CD4-positive, alpha-beta T cell (primary cell): ENCODE data around the gene SPINT2. TPM values are rescaled to one million over a fixed set of nuclear protein-coding genes. Genes with fewer than 3 reads are reported as not detected.
"Not testable (repeated sequence)": the region's sequence is repeated elsewhere in the genome, so short reads cannot be mapped to it uniquely, and the experiment has no call there.

Experiments used
- ATAC-seq: fragments of 200-7000 bp; cut with Tn5 transposase; one replicate; pipeline ENCODE4 v1.10.0; 2022; ENCODE audit warnings: mild to moderate bottlenecking; ENCODE audit not compliant: poor library complexity
- CTCF ChIA-PET: fragments of 350-600 bp; sonication (Branson Sonifier 250); formaldehyde crosslinking; loops from one replicate; lab custom pipeline; 2021; ENCODE audit warnings: antibody characterized with exemption, inconsistent platforms; lab: Charles Lee
- POLR2A ChIA-PET: fragments of 350-600 bp; sonication (Branson Sonifier 250); formaldehyde crosslinking; loops from one replicate; lab custom pipeline; 2021; ENCODE audit warnings: antibody characterized with exemption, inconsistent platforms; lab: Charles Lee
- DNase-seq, 14 experiments: peaks; one replicate each; pipeline ENCODE4 v3.0.0-alpha.2; 2013 to 2020; ENCODE audit warnings: mixed read lengths in 2 of 14
- H3K27ac ChIP-seq, 2 donors: one replicate each; pipeline versions ENCODE4 v1.5.1 to v1.7.0; 2013; ENCODE audit warnings: low read length in 2 of 2, low read depth in 1 of 2, mild to moderate bottlenecking in 1 of 2
- H3K27me3 ChIP-seq, 2 experiments: 1 replicate in 1 of 2; 2 replicates in 1 of 2; pipeline versions ENCODE4 v1.6.1 to v1.7.0; 2013; ENCODE audit warnings: low read length in 2 of 2, control low read depth in 1 of 2, mild to moderate bottlenecking in 1 of 2, moderate library complexity in 1 of 2; ENCODE audit not compliant: insufficient read depth in 2 of 2, control insufficient read depth in 1 of 2
- H3K36me3 ChIP-seq: one replicate; pipeline ENCODE4 v1.6.1; 2013; ENCODE audit warnings: low read length, control low read depth; ENCODE audit not compliant: insufficient read depth
- H3K4me1 ChIP-seq: one replicate; pipeline ENCODE4 v1.6.1; 2013; ENCODE audit warnings: low read length, control low read depth; ENCODE audit not compliant: insufficient read depth
- H3K4me3 ChIP-seq: one replicate; pipeline ENCODE4 v1.5.1; 2013; ENCODE audit warnings: mild to moderate bottlenecking, low read length, moderate library complexity
- H3K9me3 ChIP-seq, 2 experiments: 1 replicate in 1 of 2; 2 replicates in 1 of 2; pipeline versions ENCODE4 v1.6.1 to v1.7.0; 2013; ENCODE audit warnings: low read length in 2 of 2, mild to moderate bottlenecking in 2 of 2, control low read depth in 1 of 2, moderate library complexity in 1 of 2; ENCODE audit not compliant: control insufficient read depth in 1 of 2, insufficient read depth in 1 of 2
- H3K27ac Mint-ChIP-seq: one replicate; pipeline ENCODE4 v1.8.0; 2020; ENCODE audit warnings: mixed read lengths
- H3K27me3 Mint-ChIP-seq: one replicate; pipeline ENCODE4 v1.8.0; 2021; ENCODE audit warnings: mixed read lengths
- H3K36me3 Mint-ChIP-seq: one replicate; pipeline ENCODE4 v1.8.0; 2021; ENCODE audit warnings: low read depth, mixed read lengths
- H3K4me1 Mint-ChIP-seq: one replicate; pipeline ENCODE4 v1.8.0; 2021; ENCODE audit warnings: low read depth, mixed read lengths
- H3K4me3 Mint-ChIP-seq: one replicate; pipeline ENCODE4 v1.8.0; 2020; ENCODE audit warnings: mild to moderate bottlenecking, mixed read lengths
- H3K9me3 Mint-ChIP-seq: one replicate; pipeline ENCODE4 v1.8.0; 2020; ENCODE audit warnings: mixed read lengths
- CTCF ChIP-seq: fragments of 200-600 bp; IDR thresholded peaks from one replicate; pipeline ENCODE4 v1.8.0; 2022; ENCODE audit warnings: antibody characterized with exemption, mild to moderate bottlenecking
- intact Hi-C, 2 experiments: fragments of 100-400 bp; cut with DNase I in 1 of 2; cut with micrococcal nuclease in 1 of 2; formaldehyde crosslinking; loops; one replicate each; pipeline versions ENCODE4 v1.15.1 to v1.9.0; 2023 to 2025; cut with DNase I, micrococcal nuclease
- total RNA-seq, 174 experiments: library from RNA in 2 of 174; stranded (reverse) in 2 of 174; gene quantifications; one replicate each; pipeline ENCODE4 v1.2.3 and lab custom pipeline; 2021 to 2026

SPINT2 gene
- total RNA-seq, 2 experiments from 2014 or later: 25.4 to 26.5 TPM

GRCh38 chr19:38252941-38253691 is 11.3 kb upstream of the SPINT2 start:
- Mint-ChIP-seq H3K27me3 (peaks cover 26% of the 10 kb centered on the region), H3K9me3 (no peaks in the 10 kb centered on the region), H3K27ac (no peak overlapping the region), H3K36me3 (no peaks in the 10 kb centered on the region), H3K4me3 (no peak overlapping the region), H3K4me1 (no peaks in the 10 kb centered on the region)
- H3K4me1 ChIP-seq: peaks cover 4% of the 10 kb centered on the region
- H3K27me3 ChIP-seq: peaks cover 14 to 16% of the 10 kb centered on the region in 2 experiments
- TF ChIP-seq CTCF: no peak
- ATAC-seq (no peak), DNase-seq (no peak)
- intact Hi-C loops: no loop called here
- ChIA-PET CTCF (interaction anchor here (0.7 kb wide), 1 partner anchor 351 kb away, joined by 3 read pairs; no protein-coding TSS in a partner anchor), POLR2A (no interaction called here)
- no peak overlapping the region for H3K4me3 ChIP-seq
- H3K9me3 ChIP-seq: peaks cover 0 to 6% of the 10 kb centered on the region in 2 experiments
- no peak overlapping the region for H3K27ac ChIP-seq
- H3K36me3 ChIP-seq: no peaks in the 10 kb centered on the region

- Mint-ChIP-seq H3K4me3 (no peak overlapping the region), H3K36me3 (no peaks in the 10 kb centered on the region), H3K9me3 (no peaks in the 10 kb centered on the region), H3K27ac (no peak overlapping the region), H3K27me3 (peaks cover 30% of the 10 kb centered on the region), H3K4me1 (no peaks in the 10 kb centered on the region)
- CTCF ChIA-PET: no interaction called here
- H3K4me1 ChIP-seq: peaks cover 4% of the 10 kb centered on the region
- DNase-seq (no peak), ATAC-seq (no peak)
- no peak overlapping the region for H3K27ac ChIP-seq
- POLR2A ChIA-PET: no interaction called here
- H3K4me3 ChIP-seq: no peak overlapping the region
- no peaks in the 10 kb centered on the region for H3K36me3 ChIP-seq
- TF ChIP-seq CTCF: no peak
- intact Hi-C loops: no loop called here
- peaks cover 0 to 6% of the 10 kb centered on the region in 2 experiments for H3K9me3 ChIP-seq
- peaks cover 14 to 16% of the 10 kb centered on the region in 2 experiments for H3K27me3 ChIP-seq
Observed at GRCh38 chr19:38253788-38254187, 10.6 kb upstream of the SPINT2 start.

GRCh38 chr19:38255383-38256014 is 8.9 kb upstream of the SPINT2 start:
- no peak overlapping the region for H3K27ac ChIP-seq
- ChIA-PET CTCF (no interaction called here), POLR2A (interaction anchor here (1.5 kb wide), 1 partner anchor 10 kb away, joined by 4 read pairs; no protein-coding TSS in a partner anchor)
- peaks cover 0 to 6% of the 10 kb centered on the region in 2 experiments for H3K9me3 ChIP-seq
- ATAC-seq (no peak), DNase-seq (no peak)
- intact Hi-C loops: no loop called here
- no peaks in the 10 kb centered on the region for H3K36me3 ChIP-seq
- Mint-ChIP-seq H3K4me1 (no peaks in the 10 kb centered on the region), H3K27ac (no peak overlapping the region), H3K4me3 (no peak overlapping the region), H3K36me3 (no peaks in the 10 kb centered on the region), H3K27me3 (peaks cover 35% of the 10 kb centered on the region), H3K9me3 (no peaks in the 10 kb centered on the region)
- no peak for TF ChIP-seq CTCF
- H3K27me3 ChIP-seq: peaks cover 14 to 16% of the 10 kb centered on the region in 2 experiments
- H3K4me1 ChIP-seq: peaks cover 4% of the 10 kb centered on the region
- H3K4me3 ChIP-seq: no peak overlapping the region

DNA sequence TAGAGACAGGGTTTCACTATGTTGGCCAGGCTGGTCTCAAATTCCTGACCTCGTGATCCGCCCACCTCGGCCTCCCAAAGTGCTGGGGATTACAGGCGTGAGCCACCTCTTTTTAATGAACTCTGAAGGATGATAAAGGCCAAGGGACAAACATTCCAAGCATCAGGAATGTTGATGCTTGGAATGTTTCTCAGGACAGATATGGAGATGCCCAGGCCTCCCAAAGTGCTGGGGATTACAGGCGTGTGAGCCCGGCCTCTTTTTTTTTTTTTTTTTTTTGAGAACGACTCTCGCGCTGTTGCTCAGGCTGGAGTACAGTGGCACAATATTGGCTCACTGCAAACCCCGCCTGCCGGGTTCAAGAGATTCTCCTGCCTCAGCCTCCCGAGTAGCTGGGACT is 2.4 kb upstream of the SPINT2 start:
- H3K4me3 ChIP-seq, H3K27ac Mint-ChIP-seq, POLR2A ChIA-PET, H3K36me3 ChIP-seq, H3K27ac ChIP-seq, intact Hi-C loops, H3K27me3 ChIP-seq, H3K9me3 ChIP-seq, CTCF ChIA-PET, H3K36me3 Mint-ChIP-seq, H3K9me3 Mint-ChIP-seq, H3K4me3 Mint-ChIP-seq, ATAC-seq, DNase-seq: not testable (repeated sequence)
- H3K4me1 ChIP-seq: peaks cover 24% of the 10 kb centered on the region
- H3K4me1 Mint-ChIP-seq: peaks cover 20% of the 10 kb centered on the region
- H3K27me3 Mint-ChIP-seq: peaks cover 16% of the 10 kb centered on the region
